ENCODE data around the gene KRT79. TPM values are rescaled to one million over a fixed set of nuclear protein-coding genes. Genes with fewer than 3 reads are reported as not detected.

Gene KRT79
- total RNA-seq, 4 donors from 2014 or later, result not detected

DNA sequence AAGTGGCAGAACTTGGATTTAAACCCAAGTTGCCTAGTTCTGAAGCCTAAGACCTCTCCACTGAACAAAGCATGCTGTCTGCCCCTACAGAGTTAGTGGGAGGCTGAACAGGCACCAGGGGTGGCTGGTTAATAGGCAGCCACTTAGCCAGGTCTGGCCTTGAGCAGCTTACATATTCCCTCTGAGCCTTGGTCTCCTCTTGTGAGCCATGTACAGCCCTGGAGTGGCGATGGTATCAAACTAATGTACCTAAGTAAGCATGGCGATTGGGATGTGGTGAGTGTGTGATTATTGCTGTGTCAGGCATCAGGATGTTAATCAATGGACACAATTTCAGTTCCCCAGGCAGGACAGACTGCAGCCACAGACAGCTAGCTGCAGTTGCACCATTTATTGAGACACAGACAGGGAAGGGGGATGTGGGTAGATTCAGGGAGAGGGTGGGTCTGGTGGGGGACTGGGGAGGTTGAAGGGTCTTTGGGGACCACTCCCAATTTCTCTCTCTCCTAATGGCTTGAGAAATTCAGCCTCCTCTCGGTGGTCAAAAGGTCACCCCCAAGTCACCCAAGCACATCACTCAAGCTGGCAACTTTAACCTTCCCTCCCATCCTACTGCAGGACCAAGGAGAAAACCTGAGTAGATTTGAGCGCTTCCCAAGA lies 12.9 kb downstream of the KRT79 start:
- Histone ChIP-seq H3K4me1 (peaks cover 0 to 4% (median 0%) of the 10 kb centered on the region in 3 donors), H3K27me3 (peaks cover 21% of the 10 kb centered on the region), H3K4me3 (no peak overlapping the region), H3K36me3 (no peaks in the 10 kb centered on the region), H3K9me3 (no peaks in the 10 kb centered on the region), H3K27ac (no peak overlapping the region)
- ATAC-seq, result no peak
- TF ChIP-seq, protein P1, sequence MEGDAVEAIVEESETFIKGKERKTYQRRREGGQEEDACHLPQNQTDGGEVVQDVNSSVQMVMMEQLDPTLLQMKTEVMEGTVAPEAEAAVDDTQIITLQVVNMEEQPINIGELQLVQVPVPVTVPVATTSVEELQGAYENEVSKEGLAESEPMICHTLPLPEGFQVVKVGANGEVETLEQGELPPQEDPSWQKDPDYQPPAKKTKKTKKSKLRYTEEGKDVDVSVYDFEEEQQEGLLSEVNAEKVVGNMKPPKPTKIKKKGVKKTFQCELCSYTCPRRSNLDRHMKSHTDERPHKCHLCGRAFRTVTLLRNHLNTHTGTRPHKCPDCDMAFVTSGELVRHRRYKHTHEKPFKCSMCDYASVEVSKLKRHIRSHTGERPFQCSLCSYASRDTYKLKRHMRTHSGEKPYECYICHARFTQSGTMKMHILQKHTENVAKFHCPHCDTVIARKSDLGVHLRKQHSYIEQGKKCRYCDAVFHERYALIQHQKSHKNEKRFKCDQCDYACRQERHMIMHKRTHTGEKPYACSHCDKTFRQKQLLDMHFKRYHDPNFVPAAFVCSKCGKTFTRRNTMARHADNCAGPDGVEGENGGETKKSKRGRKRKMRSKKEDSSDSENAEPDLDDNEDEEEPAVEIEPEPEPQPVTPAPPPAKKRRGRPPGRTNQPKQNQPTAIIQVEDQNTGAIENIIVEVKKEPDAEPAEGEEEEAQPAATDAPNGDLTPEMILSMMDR (IDR thresholded peaks at IDR 0.05), result no peak
- no peak for TF ChIP-seq POLR2AphosphoS5 (IDR thresholded peaks at IDR 0.05)
- TF ChIP-seq EP300 (IDR thresholded peaks at IDR 0.05), result no peak
- TF ChIP-seq POLR2A (IDR thresholded peaks at IDR 0.05), result no peak
- WGBS, 2 donors (ENCODE audit: low coverage in 1 of 2), result 80 to 90% methylated on average over 1 to 4 of the region's 4 CpGs

DNA sequence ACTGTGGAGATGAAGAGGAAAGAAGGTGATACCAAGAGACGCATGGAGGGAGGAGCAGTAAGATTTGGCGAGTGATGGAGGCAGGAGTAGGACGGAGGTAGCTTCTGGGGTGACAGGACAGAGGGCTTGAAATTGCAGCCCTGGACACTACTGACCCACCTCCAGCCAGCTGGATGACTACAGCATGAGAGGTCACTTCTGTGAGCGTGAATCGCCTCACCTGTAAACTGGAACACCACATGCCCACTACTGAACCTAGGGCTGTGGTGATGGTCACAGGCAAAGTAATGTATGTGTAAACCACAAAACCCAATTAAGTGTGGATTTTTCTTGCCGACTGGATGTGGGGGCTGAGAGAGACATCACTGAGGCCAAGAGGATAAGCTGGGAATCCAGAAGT lies 13.6 kb downstream of the KRT79 start:
- H3K36me3 ChIP-seq, result no peaks in the 10 kb centered on the region
- peaks cover 21% of the 10 kb centered on the region for H3K27me3 ChIP-seq
- TF ChIP-seq POLR2AphosphoS5 (IDR thresholded peaks at IDR 0.05) (no peak), EP300 (IDR thresholded peaks at IDR 0.05) (no peak), POLR2A (IDR thresholded peaks at IDR 0.05) (no peak)
- TF ChIP-seq, protein P1 (IDR thresholded peaks at IDR 0.05), result no peak
- ATAC-seq, result no peak
- H3K27ac ChIP-seq, result no peak overlapping the region
- H3K4me3 ChIP-seq, result no peak overlapping the region
- whole genome bisulfite sequencing, 2 donors (ENCODE audit: low coverage in 1 of 2), result 86% methylated on average over 6 of the region's 6 CpGs; no CpG with 5 or more reads in 1 of the 2 donors
- H3K9me3 ChIP-seq, result no peaks in the 10 kb centered on the region
- H3K4me1 ChIP-seq, result peaks cover 0 to 4% (median 0%) of the 10 kb centered on the region in 3 donors

DNA sequence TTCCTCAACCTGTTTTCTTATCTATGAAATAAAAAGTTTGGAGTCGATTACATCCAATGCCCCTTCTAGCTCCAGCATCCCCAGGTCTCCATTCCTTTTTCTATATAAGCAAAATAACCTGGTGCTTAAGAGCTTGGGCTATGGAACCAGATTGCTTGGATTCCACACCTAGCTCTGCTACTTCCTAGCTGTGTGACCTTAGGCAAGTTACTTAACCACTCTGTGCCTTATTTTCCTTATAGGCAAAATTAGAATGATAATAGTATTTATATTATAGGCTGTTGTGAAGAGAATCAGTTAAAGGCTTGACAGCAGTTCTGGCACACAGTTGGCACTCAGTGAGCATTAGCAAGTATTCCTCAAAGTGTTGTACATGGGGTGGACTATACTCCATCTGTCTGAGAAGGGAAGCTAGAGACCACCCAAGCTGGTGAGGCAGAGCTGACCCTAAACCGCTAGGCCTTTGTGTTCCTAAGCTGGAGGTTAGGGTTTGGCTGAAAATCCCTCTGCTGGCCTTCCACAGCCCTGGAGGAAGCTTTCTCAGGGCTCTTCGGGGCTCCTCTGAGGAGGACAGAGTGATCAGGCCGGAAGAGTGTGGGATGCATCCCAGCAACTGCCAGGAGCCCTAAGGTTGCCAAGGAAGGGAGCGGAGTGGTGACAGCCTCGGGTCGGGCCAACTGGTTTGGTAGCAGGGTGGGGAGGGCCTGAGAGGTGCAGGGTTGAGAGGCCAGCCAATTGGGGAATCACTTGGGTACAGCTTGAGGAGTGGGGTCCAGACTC lies 14.2 kb downstream of the KRT79 start:
- H3K4me1 ChIP-seq, result peaks cover 0 to 4% (median 0%) of the 10 kb centered on the region in 3 donors
- 86 to 92% methylated on average over 3 of the region's 7 CpGs for WGBS, 2 donors (ENCODE audit: low coverage in 1 of 2)

DNA sequence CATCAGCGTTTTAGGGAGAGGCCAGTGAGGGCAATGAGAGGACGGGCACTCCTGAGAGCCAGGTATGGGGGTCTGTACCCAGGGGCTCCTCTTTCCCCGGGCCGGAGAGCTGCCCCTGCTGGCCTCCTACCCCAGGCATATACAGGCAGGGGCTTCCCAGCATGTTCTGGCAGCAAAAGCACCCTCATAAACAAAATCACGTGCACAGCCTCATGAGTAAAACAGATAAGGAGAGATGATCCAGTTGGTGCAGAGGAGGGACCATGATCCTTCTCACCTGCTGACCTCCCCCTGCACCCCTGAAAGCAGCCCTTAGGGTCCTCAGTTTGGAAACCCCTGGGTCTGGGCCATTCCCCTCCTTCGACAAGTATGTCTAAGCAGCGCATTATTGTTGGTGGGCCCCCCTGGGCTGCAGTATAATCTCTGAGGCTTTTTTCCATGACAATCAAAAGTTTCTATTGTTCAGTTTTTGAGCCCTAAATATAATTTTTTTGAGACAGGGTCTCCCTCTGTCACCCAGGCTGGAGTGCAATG lies 15.2 kb downstream of the KRT79 start:
- Histone ChIP-seq H3K9me3 (no peaks in the 10 kb centered on the region), H3K36me3 (no peaks in the 10 kb centered on the region), H3K27ac (no peak overlapping the region), H3K27me3 (peaks cover 21% of the 10 kb centered on the region), H3K4me1 (peaks cover 0 to 4% (median 0%) of the 10 kb centered on the region in 3 donors), H3K4me3 (no peak overlapping the region)
- TF ChIP-seq POLR2AphosphoS5 (IDR thresholded peaks at IDR 0.05) (no peak), POLR2A (IDR thresholded peaks at IDR 0.05) (no peak), EP300 (IDR thresholded peaks at IDR 0.05) (no peak)
- TF ChIP-seq, protein P1 (IDR thresholded peaks at IDR 0.05), result no peak
- ATAC-seq, result no peak
- 44 to 49% methylated on average over 2 of the region's 7 CpGs for whole genome bisulfite sequencing, 2 donors (ENCODE audit: low coverage in 1 of 2)

More for the DNA sequence above, 14.2 kb downstream of the KRT79 start:
- ATAC-seq, result no peak
- Histone ChIP-seq H3K27ac (no peak overlapping the region), H3K36me3 (no peaks in the 10 kb centered on the region), H3K9me3 (no peaks in the 10 kb centered on the region), H3K4me3 (no peak overlapping the region), H3K27me3 (peaks cover 21% of the 10 kb centered on the region)
- no peak for TF ChIP-seq POLR2A (IDR thresholded peaks at IDR 0.05)
- no peak for TF ChIP-seq POLR2AphosphoS5 (IDR thresholded peaks at IDR 0.05)
- no peak for TF ChIP-seq EP300 (IDR thresholded peaks at IDR 0.05)
- TF ChIP-seq, protein P1 (IDR thresholded peaks at IDR 0.05), result no peak

All from gastroesophageal sphincter (tissue), 4 donors.